Upper lobe of left lung (tissue), 6 donors: ENCODE data around the gene NPPB. TPM values are rescaled to one million over a fixed set of nuclear protein-coding genes. Genes with fewer than 3 reads are reported as not detected.
A peak's percentile ranks its signal among the peaks of the same experiment; 100 is the strongest.

ENCODE experiments used
- ATAC-seq, 2 donors: fragments of 200-7000 bp; cut with Tn5 transposase; one replicate each; pipeline ENCODE4 v1.9.1; 2022; ENCODE audit warnings: mild to moderate bottlenecking in 2 of 2, moderate library complexity in 2 of 2; ENCODE audit not compliant: low FRiP score in 2 of 2
- DNase-seq, 2 donors: peaks; one replicate each; pipeline ENCODE4 v3.0.0-alpha.2; 2019 to 2020
- H3K27ac ChIP-seq, 4 donors: fragments of 200-600 bp; sonication (generic); one replicate each; pipeline ENCODE4 v1.5.1; 2016 to 2019
- H3K27me3 ChIP-seq, 4 donors: fragments of 200-600 bp; sonication (generic); one replicate each; pipeline ENCODE4 v1.5.1; 2017 to 2019
- H3K36me3 ChIP-seq, 4 donors: fragments of 200-600 bp; sonication (generic); one replicate each; pipeline ENCODE4 v1.5.1; 2016 to 2019
- H3K4me1 ChIP-seq, 4 donors: fragments of 200-600 bp; sonication (generic); one replicate each; pipeline ENCODE4 v1.5.1; 2018 to 2019
- H3K4me3 ChIP-seq, 4 donors: fragments of 200-600 bp; sonication (generic); one replicate each; pipeline ENCODE4 v1.5.1; 2017 to 2019; ENCODE audit warnings: mild to moderate bottlenecking in 2 of 4, moderate library complexity in 1 of 4
- H3K9me3 ChIP-seq, 4 donors: fragments of 200-600 bp; sonication (generic); one replicate each; pipeline ENCODE4 v1.5.1; 2018 to 2019
- EP300 ChIP-seq, 4 donors: sonication (generic); formaldehyde crosslinking; IDR thresholded peaks; one replicate each; pipeline ENCODE4 v1.5.1; 2017; ENCODE audit warnings: antibody characterized with exemption in 4 of 4, control low read depth in 2 of 4
- POLR2A ChIP-seq, 4 donors: fragments of 450-650 bp; IDR thresholded peaks; one replicate each; pipeline ENCODE4 v1.5.1; 2016 to 2017; ENCODE audit warnings: antibody characterized with exemption in 4 of 4, mild to moderate bottlenecking in 2 of 4
- POLR2AphosphoS5 ChIP-seq, 2 donors: sonication (generic); formaldehyde crosslinking; IDR thresholded peaks; one replicate each; pipeline ENCODE4 v1.5.1; 2017; ENCODE audit warnings: antibody characterized with exemption in 2 of 2
- WGBS, 2 donors: methylation state at CpG; one replicate each; pipeline ENCODE4 v1.1.5; 2017 to 2018; 5-methylcytosine and 5-hydroxymethylcytosine counted together
- total RNA-seq, 6 donors: library from RNA; depleted of rRNA in 4 of 6; stranded (reverse); fragments of >200 nt in 4 of 6; gene quantifications; one replicate each; pipeline versions ENCODE4 v1.1.0 to v1.2.1, GENCODE V29; 2016 to 2021
- TF ChIP-seq, protein P1 (sequence below), 6 experiments: fragments of 450-650 bp in 4 of 6; fragments of 200-600 bp in 2 of 6; sonication (generic) in 2 of 6; IDR thresholded peaks; one replicate each; pipeline ENCODE4 v1.5.1; 2016 to 2019; ENCODE audit warnings: antibody characterized with exemption in 6 of 6
- donor health status: DM: no; HTN: no; CAD: no; lungs with moderate emphysema.
- donor health status: DM: no; HTN: yes; CAD: no; lungs with severe emphysema.

NPPB gene
- total RNA-seq, 6 donors from 2014 or later: not detected

- no peak for DNase-seq
- H3K27me3 ChIP-seq: no peaks in the 10 kb centered on the region
- no peaks in the 10 kb centered on the region for H3K36me3 ChIP-seq
- H3K27ac ChIP-seq: no peak overlapping the region
- ATAC-seq: no peak
- H3K4me3 ChIP-seq: no peak overlapping the region
- H3K4me1 ChIP-seq: no peaks in the 10 kb centered on the region
- WGBS, 2 donors: 74 to 92% methylated on average over 5 to 15 of the region's 15 CpGs
- H3K9me3 ChIP-seq: no peaks in the 10 kb centered on the region
- TF ChIP-seq, protein P1, sequence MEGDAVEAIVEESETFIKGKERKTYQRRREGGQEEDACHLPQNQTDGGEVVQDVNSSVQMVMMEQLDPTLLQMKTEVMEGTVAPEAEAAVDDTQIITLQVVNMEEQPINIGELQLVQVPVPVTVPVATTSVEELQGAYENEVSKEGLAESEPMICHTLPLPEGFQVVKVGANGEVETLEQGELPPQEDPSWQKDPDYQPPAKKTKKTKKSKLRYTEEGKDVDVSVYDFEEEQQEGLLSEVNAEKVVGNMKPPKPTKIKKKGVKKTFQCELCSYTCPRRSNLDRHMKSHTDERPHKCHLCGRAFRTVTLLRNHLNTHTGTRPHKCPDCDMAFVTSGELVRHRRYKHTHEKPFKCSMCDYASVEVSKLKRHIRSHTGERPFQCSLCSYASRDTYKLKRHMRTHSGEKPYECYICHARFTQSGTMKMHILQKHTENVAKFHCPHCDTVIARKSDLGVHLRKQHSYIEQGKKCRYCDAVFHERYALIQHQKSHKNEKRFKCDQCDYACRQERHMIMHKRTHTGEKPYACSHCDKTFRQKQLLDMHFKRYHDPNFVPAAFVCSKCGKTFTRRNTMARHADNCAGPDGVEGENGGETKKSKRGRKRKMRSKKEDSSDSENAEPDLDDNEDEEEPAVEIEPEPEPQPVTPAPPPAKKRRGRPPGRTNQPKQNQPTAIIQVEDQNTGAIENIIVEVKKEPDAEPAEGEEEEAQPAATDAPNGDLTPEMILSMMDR (IDR thresholded peaks at IDR 0.05): no peak
- TF ChIP-seq POLR2AphosphoS5 (IDR thresholded peaks at IDR 0.05): no peak
- no peak for TF ChIP-seq POLR2A (IDR thresholded peaks at IDR 0.05)
- no peak for TF ChIP-seq EP300 (IDR thresholded peaks at IDR 0.05)
Observed at GRCh38 chr1:11888206-11888876, 29.6 kb upstream of the NPPB start.

GRCh38 chr1:11887666-11888007, 28.9 kb upstream of the NPPB start:
- Histone ChIP-seq H3K36me3 (no peaks in the 10 kb centered on the region), H3K4me3 (no peak overlapping the region), H3K9me3 (no peaks in the 10 kb centered on the region), H3K27me3 (no peaks in the 10 kb centered on the region), H3K4me1 (peaks cover 0 to 7% (median 5%) of the 10 kb centered on the region in 4 donors), H3K27ac (no peak overlapping the region)
- TF ChIP-seq, protein P1 (IDR thresholded peaks at IDR 0.05): no peak
- TF ChIP-seq POLR2A (IDR thresholded peaks at IDR 0.05): no peak
- no peak for TF ChIP-seq POLR2AphosphoS5 (IDR thresholded peaks at IDR 0.05)
- TF ChIP-seq EP300 (IDR thresholded peaks at IDR 0.05): no peak
- WGBS, 2 donors: 85 to 89% methylated on average over 7 of the region's 7 CpGs
- ATAC-seq (no peak), DNase-seq (no peak)

GRCh38 chr1:11886986-11887665, 28.4 kb upstream of the NPPB start:
- ATAC-seq (peak in 1 of 2 donors; percentile 74), DNase-seq (peak in 1 of 2 donors; percentile 71)
- no peaks in the 10 kb centered on the region for H3K9me3 ChIP-seq
- no peaks in the 10 kb centered on the region for H3K36me3 ChIP-seq
- TF ChIP-seq POLR2A (IDR thresholded peaks at IDR 0.05) (no peak), EP300 (IDR thresholded peaks at IDR 0.05) (no peak), POLR2AphosphoS5 (IDR thresholded peaks at IDR 0.05) (no peak)
- TF ChIP-seq, protein P1 (IDR thresholded peaks at IDR 0.05): no peak
- H3K27me3 ChIP-seq: no peaks in the 10 kb centered on the region
- peaks cover 0 to 7% (median 5%) of the 10 kb centered on the region in 4 donors for H3K4me1 ChIP-seq
- no peak overlapping the region for H3K27ac ChIP-seq
- WGBS, 2 donors: 81 to 86% methylated on average over 17 to 19 of the region's 19 CpGs
- no peak overlapping the region for H3K4me3 ChIP-seq

DNA sequence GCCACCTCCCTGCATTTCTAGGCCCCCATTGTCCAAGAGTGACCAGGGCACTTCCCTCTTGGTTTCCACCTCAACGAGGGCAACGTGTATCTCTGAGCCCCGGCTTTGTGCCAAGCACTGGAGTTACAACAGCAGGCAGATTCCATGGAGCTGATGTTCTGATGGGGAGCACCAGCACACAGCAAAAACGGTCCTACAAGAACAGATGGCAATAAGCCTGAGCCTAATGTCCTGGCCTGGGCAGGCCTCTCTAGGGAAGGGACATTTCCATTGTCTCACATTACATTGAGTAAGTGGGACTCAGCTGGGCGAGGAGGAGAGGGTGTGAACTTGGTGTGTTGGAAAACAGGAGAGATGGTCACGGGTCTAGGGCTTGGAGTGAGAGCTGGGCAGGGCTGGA, 27.2 kb upstream of the NPPB start:
- DNase-seq: no peak
- peaks cover 4 to 10% (median 7%) of the 10 kb centered on the region in 4 donors for H3K4me1 ChIP-seq
- no peak for ATAC-seq
- H3K27ac ChIP-seq: no peak overlapping the region
- TF ChIP-seq POLR2A (IDR thresholded peaks at IDR 0.05): no peak
- TF ChIP-seq, protein P1 (IDR thresholded peaks at IDR 0.05): no peak
- TF ChIP-seq EP300 (IDR thresholded peaks at IDR 0.05): no peak
- TF ChIP-seq POLR2AphosphoS5 (IDR thresholded peaks at IDR 0.05): no peak
- H3K4me3 ChIP-seq: no peak overlapping the region
- H3K36me3 ChIP-seq: no peaks in the 10 kb centered on the region
- 80% methylated on average over 6 of the region's 6 CpGs for WGBS, 2 donors
- H3K27me3 ChIP-seq: no peaks in the 10 kb centered on the region
- H3K9me3 ChIP-seq: no peaks in the 10 kb centered on the region
